PC-9 (cell line): ENCODE measurements around the gene KLC1. TPM values are rescaled to one million over a fixed set of nuclear protein-coding genes. Genes with fewer than 3 reads are reported as not detected.

Experiments used
- BruUV-seq: library from RNA; stranded (reverse); fragments of 400-500 nt; replicated peaks from 2 replicates; lab custom pipeline; 2021; lab: Mats Ljungman, UMichigan
- CTCF ChIA-PET: fragments of 300-600 bp; sonication (Branson Sonifier 250); formaldehyde crosslinking; loops from one replicate; lab custom pipeline; 2022; ENCODE audit warnings: antibody characterized with exemption; lab: Charles Lee
- POLR2A ChIA-PET: fragments of 300-600 bp; sonication (Branson Sonifier 250); formaldehyde crosslinking; loops from one replicate; lab custom pipeline; 2022; ENCODE audit warnings: antibody characterized with exemption; ENCODE audit not compliant: unreplicated experiment; lab: Charles Lee
- DNase-seq, 2 experiments: peaks; one replicate each; pipeline versions ENCODE4 v3.0.0 to v3.0.0-alpha.2; 2015 to 2022; ENCODE audit warnings: mixed read lengths in 1 of 2
- H2AFZ ChIP-seq: fragments of 200-600 bp; sonication (generic); 2 replicates; pipeline ENCODE4 v1.8.1; 2017; ENCODE audit warnings: antibody characterized with exemption
- H3F3A ChIP-seq: fragments of 200-600 bp; sonication (generic); 2 replicates; pipeline ENCODE4 v1.8.1; 2017; ENCODE audit warnings: antibody characterized with exemption, mild to moderate bottlenecking, low read depth; ENCODE audit not compliant: insufficient read depth
- H3K27ac ChIP-seq: fragments of 200-600 bp; sonication (generic); 2 replicates; pipeline ENCODE4 v1.6.1; 2016; ENCODE audit warnings: mixed run types
- H3K27me3 ChIP-seq: fragments of 200-600 bp; sonication (generic); 2 replicates; pipeline ENCODE4 v1.6.1; 2016; ENCODE audit warnings: low read depth, mixed run types; ENCODE audit not compliant: insufficient read depth
- H3K36me3 ChIP-seq: fragments of 200-600 bp; sonication (generic); 2 replicates; pipeline ENCODE4 v1.6.1; 2016; ENCODE audit warnings: low read depth, mixed run types
- H3K4me1 ChIP-seq: fragments of 200-600 bp; sonication (generic); replicated peaks from 2 replicates; pipeline ENCODE4 v1.6.1; 2016; ENCODE audit warnings: mixed run types; ENCODE audit not compliant: insufficient read depth
- H3K4me2 ChIP-seq: fragments of 200-600 bp; sonication (generic); 2 replicates; pipeline ENCODE4 v1.6.1; 2017; ENCODE audit warnings: mixed run types
- H3K4me3 ChIP-seq: fragments of 200-600 bp; sonication (generic); 2 replicates; pipeline ENCODE4 v1.6.1; 2016; ENCODE audit warnings: mixed run types
- H3K79me2 ChIP-seq: fragments of 200-600 bp; sonication (generic); 2 replicates; pipeline ENCODE4 v1.6.1; 2017; ENCODE audit warnings: low read depth, mixed run types
- H3K9me2 ChIP-seq: fragments of 200-600 bp; sonication (generic); 2 replicates; pipeline ENCODE4 v1.8.1; 2017; ENCODE audit warnings: mild to moderate bottlenecking; ENCODE audit not compliant: insufficient read depth
- H3K9me3 ChIP-seq: fragments of 200-600 bp; sonication (generic); 2 replicates; pipeline ENCODE4 v1.8.1; 2016; ENCODE audit warnings: low read depth; ENCODE audit not compliant: insufficient read depth
- H4K20me1 ChIP-seq: fragments of 200-600 bp; sonication (generic); 2 replicates; pipeline ENCODE4 v1.8.1; 2017; ENCODE audit not compliant: insufficient read depth
- CTCF ChIP-seq: fragments of 200-600 bp; sonication (generic); conservative IDR thresholded peaks from 2 replicates; pipeline ENCODE4 v1.6.1; 2017; ENCODE audit warnings: mixed run types, antibody characterized with exemption, mild to moderate bottlenecking, moderate library complexity
- EZH2 ChIP-seq: fragments of 200-600 bp; sonication (generic); IDR thresholded peaks from 2 replicates; pipeline ENCODE4 v1.8.0; 2017; ENCODE audit warnings: antibody characterized with exemption, low read depth
- intact Hi-C: fragments of 100-400 bp; cut with micrococcal nuclease; formaldehyde crosslinking; loops from one replicate; pipeline ENCODE4 v1.10.0; 2022; ENCODE audit not compliant: unreplicated experiment
- total RNA-seq: library from RNA; stranded (reverse); gene quantifications from 2 replicates; pipeline ENCODE4 v1.2.3, GENCODE V29; 2021

KLC1 gene
- total RNA-seq, 1 experiment from 2014 or later = 254 TPM

GRCh38 chr14:103735815-103736545 lies 107.0 kb downstream of the KLC1 start:
- H3K36me3 ChIP-seq = no peaks in the 10 kb centered on the region

GRCh38 chr14:103736546-103737431 lies 107.8 kb downstream of the KLC1 start:
- peaks cover 15% of the 10 kb centered on the region for H3K4me1 ChIP-seq
- no peak for DNase-seq
- TSS peak; percentile 24 for BruUV-seq
- no peaks in the 10 kb centered on the region for H3K9me3 ChIP-seq
- H2AFZ ChIP-seq = no peak overlapping the region
- intact Hi-C loops = no loop called here
- ChIA-PET CTCF (interaction anchor here (0.6 to 1.1 kb wide), 3 partner anchors 31 to 124 kb away, joined by 3 read pairs; no protein-coding TSS in a partner anchor), POLR2A (no interaction called here)
- no peak overlapping the region for H3K4me3 ChIP-seq
- no peaks in the 10 kb centered on the region for H3K27me3 ChIP-seq
- peaks cover 11% of the 10 kb centered on the region; the same call in 1 of the 2 replicates for H4K20me1 ChIP-seq
- no peaks in the 10 kb centered on the region for H3K79me2 ChIP-seq
- H3K4me2 ChIP-seq = peak overlapping the region; percentile 49
- no peak overlapping the region for H3K27ac ChIP-seq
- no peaks in the 10 kb centered on the region for H3K9me2 ChIP-seq
- no peak for TF ChIP-seq EZH2
- H3F3A ChIP-seq = peaks cover 23% of the 10 kb centered on the region; the same call in 1 of the 2 replicates
- H3K36me3 ChIP-seq = no peaks in the 10 kb centered on the region

More at GRCh38 chr14:103735815-103736545, 107.0 kb downstream of the KLC1 start:
- H3K27me3 ChIP-seq = no peaks in the 10 kb centered on the region
- intact Hi-C loops = no loop called here
- no TSS peak for BruUV-seq
- peak overlapping the region; percentile 49 for H3K4me2 ChIP-seq
- H3K4me1 ChIP-seq = peaks cover 15% of the 10 kb centered on the region
- POLR2A ChIA-PET = no interaction called here
- CTCF ChIA-PET = interaction anchor here (0.5 to 1.1 kb wide), 4 partner anchors 31 to 184 kb away, joined by 3 read pairs; no protein-coding TSS in a partner anchor
- peaks cover 11% of the 10 kb centered on the region; the same call in 1 of the 2 replicates for H4K20me1 ChIP-seq
- no peaks in the 10 kb centered on the region for H3K9me2 ChIP-seq
- H3K27ac ChIP-seq = no peak overlapping the region
- no peak overlapping the region for H3K4me3 ChIP-seq
- DNase-seq = peak; percentile 82 to 94
- H2AFZ ChIP-seq = no peak overlapping the region
- no peak for TF ChIP-seq CTCF
- TF ChIP-seq EZH2 = no peak
- H3F3A ChIP-seq = peaks cover 23% of the 10 kb centered on the region; the same call in 1 of the 2 replicates
- no peaks in the 10 kb centered on the region for H3K79me2 ChIP-seq
- no peaks in the 10 kb centered on the region for H3K9me3 ChIP-seq

GRCh38 chr14:103737432-103738045 lies 108.5 kb downstream of the KLC1 start:
- Histone ChIP-seq H3K4me1 (peaks cover 15% of the 10 kb centered on the region), H3K27ac (no peak overlapping the region), H2AFZ (no peak overlapping the region), H3K4me2 (no peak overlapping the region), H3K79me2 (no peaks in the 10 kb centered on the region), H3K9me3 (no peaks in the 10 kb centered on the region), H4K20me1 (peaks cover 9% of the 10 kb centered on the region; the same call in 1 of the 2 replicates), H3K9me2 (no peaks in the 10 kb centered on the region), H3K27me3 (no peaks in the 10 kb centered on the region), H3F3A (peaks cover 23% of the 10 kb centered on the region; the same call in 1 of the 2 replicates), H3K4me3 (no peak overlapping the region), H3K36me3 (no peaks in the 10 kb centered on the region)
- no TSS peak for BruUV-seq
- CTCF ChIA-PET = no interaction called here
- TF ChIP-seq CTCF (no peak), EZH2 (no peak)
- DNase-seq = no peak
- POLR2A ChIA-PET = interaction anchor here (0.6 kb wide), 1 partner anchor 10 kb away, joined by 3 read pairs; no protein-coding TSS in a partner anchor
- intact Hi-C loops = no loop called here
